Measurements from ENCODE around the gene NHSL1. TPM values are rescaled to one million over a fixed set of nuclear protein-coding genes. Genes with fewer than 3 reads are reported as not detected.

The NHSL1 gene
- total RNA-seq, 4 donors from 2014 or later, result 5.4 to 24.3 (median 22.2) TPM

GRCh38 chr6:138387577-138388368 is 111.5 kb downstream of the NHSL1 start:
- TF ChIP-seq CTCF (IDR thresholded peaks at IDR 0.05; ENCODE audit: low read depth), result no peak

- no peak for TF ChIP-seq CTCF (IDR thresholded peaks at IDR 0.05; ENCODE audit: low read depth)
Observed at GRCh38 chr6:138386897-138387296, 112.4 kb downstream of the NHSL1 start.

GRCh38 chr6:138383776-138384175 is 115.5 kb downstream of the NHSL1 start:
- no peak for TF ChIP-seq CTCF (IDR thresholded peaks at IDR 0.05; ENCODE audit: low read depth)

- no peak for TF ChIP-seq CTCF (IDR thresholded peaks at IDR 0.05; ENCODE audit: low read depth)
Observed at GRCh38 chr6:138382498-138383265, 116.6 kb downstream of the NHSL1 start.

- no peak for TF ChIP-seq CTCF (IDR thresholded peaks at IDR 0.05; ENCODE audit: low read depth)
Observed at GRCh38 chr6:138378463-138378862, 120.8 kb downstream of the NHSL1 start.

- TF ChIP-seq CTCF (IDR thresholded peaks at IDR 0.05; ENCODE audit: low read depth), result no peak
Observed at GRCh38 chr6:138377844-138378243, 121.5 kb downstream of the NHSL1 start, which contains the start of gene SMIM28. Gene SMIM28 (plus strand): TSS chr6:138377905. CDS start chr6:138378073, 168 bp downstream.

- TF ChIP-seq CTCF (IDR thresholded peaks at IDR 0.05; ENCODE audit: low read depth), result no peak
Observed at GRCh38 chr6:138377042-138377441, 122.3 kb downstream of the NHSL1 start.
